RKO (cell line): ENCODE data around the gene BTK.
"Not testable (repeated sequence)": the region's sequence is repeated elsewhere in the genome, so short reads cannot be mapped to it uniquely, and the experiment has no call there.

Experiments used
- DNase-seq: peaks from one replicate; pipeline ENCODE4 v3.0.0-alpha.2; 2016; ENCODE audit warnings: low spot score

BTK gene

GRCh38 chrX:101337776-101338271 lies 48.2 kb downstream of the BTK start:
- DNase-seq, result no peak

- DNase-seq, result not testable (repeated sequence)
Observed at GRCh38 chrX:101334310-101334709, 51.7 kb downstream of the BTK start.

DNA sequence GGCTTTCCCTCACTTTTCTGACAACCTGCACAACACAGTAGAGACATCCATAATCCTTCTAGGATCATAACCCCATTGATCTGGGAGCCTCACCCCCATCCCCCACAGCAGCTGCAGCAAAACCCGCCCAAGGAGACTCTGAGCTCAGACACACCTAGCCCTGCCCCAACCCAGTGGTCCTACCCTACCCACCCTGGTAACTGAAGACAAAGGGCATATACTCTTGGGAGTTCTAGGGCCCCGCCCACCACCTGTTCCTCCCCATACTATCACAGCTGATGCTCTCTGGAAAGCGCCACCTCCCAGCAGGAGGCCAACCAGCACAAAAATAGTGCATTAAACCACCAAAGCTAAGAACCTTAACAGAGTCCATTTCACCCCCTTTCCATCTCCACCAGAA lies 59.4 kb downstream of the BTK start:
- DNase-seq, result not testable (repeated sequence)

GRCh38 chrX:101303790-101304189 lies 82.2 kb downstream of the BTK start:
- DNase-seq, result no peak
